HFFc6 (cell line): ENCODE results near the gene CHST13. TPM values are rescaled to one million over a fixed set of nuclear protein-coding genes. Genes with fewer than 3 reads are reported as not detected.

Experiments
- DNase-seq: peaks from one replicate; pipeline ENCODE4 v3.0.0-alpha.2; 2018
- H3K27ac Mint-ChIP-seq: 2 replicates; pipeline ENCODE4 v1.8.0; 2020; ENCODE audit warnings: mild to moderate bottlenecking, mixed read lengths
- H3K27me3 Mint-ChIP-seq: 2 replicates; pipeline ENCODE4 v1.8.0; 2021; ENCODE audit warnings: mild to moderate bottlenecking, moderate library complexity, mixed read lengths; ENCODE audit not compliant: insufficient read depth
- H3K36me3 Mint-ChIP-seq: 2 replicates; pipeline ENCODE4 v1.8.0; 2021; ENCODE audit warnings: low read depth, mixed read lengths
- H3K4me1 Mint-ChIP-seq: 2 replicates; pipeline ENCODE4 v1.8.0; 2020; ENCODE audit warnings: low read depth, mixed read lengths
- H3K4me3 Mint-ChIP-seq: 2 replicates; pipeline ENCODE4 v1.8.0; 2020; ENCODE audit warnings: mild to moderate bottlenecking, moderate library complexity, mixed read lengths
- H3K9me3 Mint-ChIP-seq: 2 replicates; pipeline ENCODE4 v1.8.0; 2020; ENCODE audit warnings: mild to moderate bottlenecking, mixed read lengths
- CTCF ChIP-seq: fragments of 200-600 bp; sonication (generic); IDR thresholded peaks from 2 replicates; pipeline ENCODE4 v1.5.0; 2021; ENCODE audit warnings: antibody characterized with exemption, mild to moderate bottlenecking
- total RNA-seq, 6 experiments: library from RNA; stranded (reverse); fragmentation: NEBNext Ultra II Directional; extraction: Animal tissue kit (Norgen Biotek cat#: 25700); gene quantifications; 2 replicates in 1 of 6; 3 replicates in 5 of 6; pipeline ENCODE4 v1.2.3, GENCODE V29; 2021

CHST13 gene
- total RNA-seq, 6 experiments from 2014 or later, result not detected

- Mint-ChIP-seq H3K27me3 (peaks cover 26% of the 10 kb centered on the region), H3K9me3 (no peaks in the 10 kb centered on the region), H3K4me3 (no peak overlapping the region), H3K27ac (no peak overlapping the region), H3K36me3 (no peaks in the 10 kb centered on the region), H3K4me1 (peaks cover 18% of the 10 kb centered on the region)
- no peak for DNase-seq
- no peak for TF ChIP-seq CTCF
Observed at GRCh38 chr3:126541628-126542339, 17.8 kb downstream of the CHST13 start.

DNA sequence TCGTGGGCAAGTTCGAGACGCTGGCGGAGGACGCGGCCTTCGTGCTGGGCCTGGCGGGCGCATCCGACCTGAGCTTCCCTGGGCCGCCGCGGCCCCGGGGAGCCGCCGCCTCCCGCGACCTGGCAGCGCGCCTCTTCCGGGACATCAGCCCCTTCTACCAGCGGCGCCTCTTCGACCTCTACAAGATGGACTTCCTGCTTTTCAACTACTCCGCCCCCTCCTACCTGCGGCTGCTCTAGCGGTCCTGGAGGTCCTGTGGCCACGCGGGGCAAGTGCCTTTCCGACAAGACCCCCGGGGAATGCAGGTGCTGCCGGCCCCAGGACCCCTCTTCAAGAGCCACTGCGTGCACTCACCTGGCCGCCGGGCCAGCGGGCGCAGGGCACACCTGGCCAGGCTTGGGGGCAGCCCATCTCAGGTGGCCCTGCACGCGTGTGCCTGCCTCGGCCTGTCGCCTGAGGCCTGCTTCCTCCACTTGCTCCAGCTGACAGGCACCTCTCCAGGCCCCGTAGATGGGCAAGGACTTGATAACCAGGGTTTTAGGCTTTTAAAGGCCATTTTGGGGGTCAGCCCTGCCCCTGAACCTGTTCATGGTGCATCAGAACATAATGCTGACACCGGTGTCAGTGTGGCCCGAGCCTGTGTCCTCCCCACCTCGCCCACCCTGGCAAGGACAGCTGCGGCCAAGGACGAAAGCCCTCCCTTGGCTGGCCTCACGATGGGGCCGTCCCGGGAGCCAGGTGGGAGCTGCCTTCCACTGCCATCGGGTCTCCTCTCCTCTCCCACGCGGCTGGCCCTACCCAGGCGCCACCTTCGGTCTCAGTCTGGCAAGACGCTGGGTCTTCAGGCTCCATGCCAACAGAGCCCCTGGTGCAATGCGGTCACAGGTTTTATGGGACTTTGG is 18.6 kb downstream of the CHST13 start:
- Mint-ChIP-seq H3K36me3 (no peaks in the 10 kb centered on the region), H3K4me3 (no peak overlapping the region), H3K9me3 (no peaks in the 10 kb centered on the region), H3K27me3 (peaks cover 30% of the 10 kb centered on the region), H3K27ac (no peak overlapping the region), H3K4me1 (peaks cover 18% of the 10 kb centered on the region)
- TF ChIP-seq CTCF, result no peak
- DNase-seq, result no peak

GRCh38 chr3:126543457-126544061 is 19.6 kb downstream of the CHST13 start:
- no peaks in the 10 kb centered on the region for H3K36me3 Mint-ChIP-seq
- peaks cover 18% of the 10 kb centered on the region for H3K4me1 Mint-ChIP-seq
- no peak overlapping the region for H3K4me3 Mint-ChIP-seq
- DNase-seq, result no peak
- H3K27ac Mint-ChIP-seq, result no peak overlapping the region
- H3K27me3 Mint-ChIP-seq, result peaks cover 24% of the 10 kb centered on the region
- H3K9me3 Mint-ChIP-seq, result no peaks in the 10 kb centered on the region
- no peak for TF ChIP-seq CTCF

- Mint-ChIP-seq H3K4me1 (peaks cover 16% of the 10 kb centered on the region), H3K36me3 (no peaks in the 10 kb centered on the region), H3K27ac (no peak overlapping the region), H3K27me3 (peaks cover 26% of the 10 kb centered on the region), H3K9me3 (no peaks in the 10 kb centered on the region), H3K4me3 (no peak overlapping the region)
- DNase-seq, result no peak
- no peak for TF ChIP-seq CTCF
Observed at GRCh38 chr3:126544596-126545281, 20.8 kb downstream of the CHST13 start.

DNA sequence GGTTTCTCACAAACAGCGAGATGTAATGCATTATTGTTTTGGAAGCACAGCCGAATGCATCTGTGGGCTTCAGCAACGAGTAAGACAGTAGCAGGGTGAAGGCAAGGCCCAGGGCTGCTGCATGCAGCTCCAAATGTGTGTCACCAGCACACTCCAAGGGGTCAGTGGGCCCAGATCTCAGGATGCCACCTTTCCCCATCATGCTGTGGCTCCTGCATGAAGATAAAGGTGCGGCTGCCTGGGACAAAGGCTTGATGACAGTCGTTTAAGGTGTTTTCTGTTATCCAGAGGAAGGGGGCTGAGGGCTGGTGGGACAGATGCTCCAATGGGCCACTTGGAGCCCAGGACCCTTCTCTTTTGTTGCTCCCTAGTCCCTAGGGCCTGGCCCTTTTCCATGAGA is 21.6 kb downstream of the CHST13 start:
- Mint-ChIP-seq H3K36me3 (no peaks in the 10 kb centered on the region), H3K27ac (no peak overlapping the region), H3K9me3 (no peaks in the 10 kb centered on the region), H3K4me3 (no peak overlapping the region), H3K27me3 (peaks cover 30% of the 10 kb centered on the region), H3K4me1 (peaks cover 8% of the 10 kb centered on the region)
- DNase-seq, result no peak
- no peak for TF ChIP-seq CTCF
